NCI-H1417 (cell line): ENCODE results near the gene DYRK1A.
"Not testable (repeated sequence)": the region's sequence is repeated elsewhere in the genome, so short reads cannot be mapped to it uniquely, and the experiment has no call there.

Experiments
- DNase-seq, 3 experiments: peaks; one replicate each; lab custom pipeline; 2025; lab: John Stamatoyannopoulos, UW

The DYRK1A gene

GRCh38 chr21:37483776-37484175, 117.2 kb downstream of the DYRK1A start:
- DNase-seq = no peak

GRCh38 chr21:37484535-37485474, 118.2 kb downstream of the DYRK1A start:
- DNase-seq = no peak

GRCh38 chr21:37489553-37489952, 123.0 kb downstream of the DYRK1A start:
- no peak for DNase-seq

GRCh38 chr21:37490084-37490483, 123.5 kb downstream of the DYRK1A start:
- DNase-seq = no peak

GRCh38 chr21:37496972-37497371, 130.4 kb downstream of the DYRK1A start:
- DNase-seq = peak in 1 of 3 experiments; percentile 35

GRCh38 chr21:37498664-37499063, 132.1 kb downstream of the DYRK1A start:
- DNase-seq = no peak

GRCh38 chr21:37502947-37503346, 136.4 kb downstream of the DYRK1A start:
- DNase-seq = no peak

GRCh38 chr21:37503848-37504467, 137.4 kb downstream of the DYRK1A start:
- no peak for DNase-seq

- no peak for DNase-seq
Measured at GRCh38 chr21:37505963-37506362, 139.4 kb downstream of the DYRK1A start.

- DNase-seq = no peak
Measured at GRCh38 chr21:37507716-37508115, 141.1 kb downstream of the DYRK1A start.

- DNase-seq = no peak
Measured at GRCh38 chr21:37508341-37508740, 141.8 kb downstream of the DYRK1A start.

GRCh38 chr21:37509802-37510393, 143.3 kb downstream of the DYRK1A start:
- no peak for DNase-seq

- DNase-seq = no peak
Measured at GRCh38 chr21:37511848-37512247, 145.3 kb downstream of the DYRK1A start.

- no peak for DNase-seq
Measured at GRCh38 chr21:37513383-37513782, 146.8 kb downstream of the DYRK1A start.

GRCh38 chr21:37514038-37514667, 147.6 kb downstream of the DYRK1A start:
- DNase-seq = no peak

GRCh38 chr21:37516998-37517397, 150.4 kb downstream of the DYRK1A start:
- DNase-seq = no peak

GRCh38 chr21:37520801-37521200, 154.2 kb downstream of the DYRK1A start:
- DNase-seq = no peak

GRCh38 chr21:37521658-37522057, 155.1 kb downstream of the DYRK1A start:
- no peak for DNase-seq

- no peak for DNase-seq
Measured at GRCh38 chr21:37522641-37523295, 156.2 kb downstream of the DYRK1A start.

GRCh38 chr21:37524944-37525343, 158.4 kb downstream of the DYRK1A start:
- DNase-seq = not testable (repeated sequence)

- DNase-seq = no peak
Measured at GRCh38 chr21:37525810-37526209, 159.2 kb downstream of the DYRK1A start.

- no peak for DNase-seq
Measured at GRCh38 chr21:37527103-37527502, 160.5 kb downstream of the DYRK1A start.
